Measurements from ENCODE around the gene SLC22A6.

DNA sequence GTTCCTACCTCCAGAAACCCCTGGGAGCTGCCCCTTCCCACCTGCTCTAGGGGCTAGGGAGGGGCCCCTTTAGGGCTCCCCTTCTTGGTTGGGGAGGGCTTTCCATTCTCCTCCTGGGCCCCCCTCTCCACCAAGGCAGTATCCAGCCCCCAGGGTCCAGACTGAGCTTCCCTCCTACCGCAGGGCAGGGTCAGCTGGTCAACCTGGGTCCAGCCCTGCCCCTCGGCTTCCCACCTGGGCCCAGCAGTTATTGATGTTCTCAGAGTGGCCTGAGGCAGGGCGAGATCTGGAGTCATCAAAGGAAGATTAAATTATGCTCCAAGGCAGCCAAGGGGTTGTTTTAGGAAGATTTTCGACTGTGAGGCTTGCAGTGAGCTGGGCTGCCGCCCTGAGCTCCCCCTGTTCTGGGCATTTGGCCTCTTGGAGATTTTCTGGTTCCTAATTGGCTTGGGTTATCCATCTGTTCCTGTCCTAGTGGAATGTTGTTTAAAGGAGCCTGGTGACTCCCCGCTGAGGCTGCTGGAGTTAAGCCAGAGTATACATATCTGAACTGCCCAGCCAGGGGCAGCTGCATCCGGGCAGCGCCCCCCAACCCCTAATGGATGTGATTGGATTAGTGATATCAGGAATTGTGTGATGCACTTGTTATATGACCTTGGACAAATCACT, 32.7 kb upstream of the SLC22A6 start:
- TF ChIP-seq, protein P1, sequence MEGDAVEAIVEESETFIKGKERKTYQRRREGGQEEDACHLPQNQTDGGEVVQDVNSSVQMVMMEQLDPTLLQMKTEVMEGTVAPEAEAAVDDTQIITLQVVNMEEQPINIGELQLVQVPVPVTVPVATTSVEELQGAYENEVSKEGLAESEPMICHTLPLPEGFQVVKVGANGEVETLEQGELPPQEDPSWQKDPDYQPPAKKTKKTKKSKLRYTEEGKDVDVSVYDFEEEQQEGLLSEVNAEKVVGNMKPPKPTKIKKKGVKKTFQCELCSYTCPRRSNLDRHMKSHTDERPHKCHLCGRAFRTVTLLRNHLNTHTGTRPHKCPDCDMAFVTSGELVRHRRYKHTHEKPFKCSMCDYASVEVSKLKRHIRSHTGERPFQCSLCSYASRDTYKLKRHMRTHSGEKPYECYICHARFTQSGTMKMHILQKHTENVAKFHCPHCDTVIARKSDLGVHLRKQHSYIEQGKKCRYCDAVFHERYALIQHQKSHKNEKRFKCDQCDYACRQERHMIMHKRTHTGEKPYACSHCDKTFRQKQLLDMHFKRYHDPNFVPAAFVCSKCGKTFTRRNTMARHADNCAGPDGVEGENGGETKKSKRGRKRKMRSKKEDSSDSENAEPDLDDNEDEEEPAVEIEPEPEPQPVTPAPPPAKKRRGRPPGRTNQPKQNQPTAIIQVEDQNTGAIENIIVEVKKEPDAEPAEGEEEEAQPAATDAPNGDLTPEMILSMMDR (IDR thresholded peaks at IDR 0.05; ENCODE audit: low read depth, low read length): no peak
- TF ChIP-seq EZH2phosphoT487 (IDR thresholded peaks at IDR 0.05; ENCODE audit: low read depth): no peak

All from OCI-LY3 (cell line).